Measurements from ENCODE around the gene SRPX.

SRPX gene

GRCh38 chrX:38116706-38117105, 104.0 kb downstream of the SRPX start:
- no peak for TF ChIP-seq CTCF (IDR thresholded peaks at IDR 0.05; ENCODE audit: low read depth, low read length)
- H3K4me3 ChIP-seq (ENCODE audit: low read depth, low read length) = no peak overlapping the region

- no peak overlapping the region for H3K4me3 ChIP-seq (ENCODE audit: low read depth, low read length)
- no peak for TF ChIP-seq CTCF (IDR thresholded peaks at IDR 0.05; ENCODE audit: low read depth, low read length)
Observed at GRCh38 chrX:38112566-38112965, 108.1 kb downstream of the SRPX start.

- H3K4me3 ChIP-seq (ENCODE audit: low read depth, low read length) = no peak overlapping the region
Observed at GRCh38 chrX:38111196-38111595, 109.5 kb downstream of the SRPX start.

GRCh38 chrX:38110231-38110630, 110.4 kb downstream of the SRPX start:
- no peak for TF ChIP-seq CTCF (IDR thresholded peaks at IDR 0.05; ENCODE audit: low read depth, low read length)
- no peak overlapping the region for H3K4me3 ChIP-seq (ENCODE audit: low read depth, low read length)

More at GRCh38 chrX:38111196-38111595, 109.5 kb downstream of the SRPX start:
- no peak for TF ChIP-seq CTCF (IDR thresholded peaks at IDR 0.05; ENCODE audit: low read depth, low read length)

GRCh38 chrX:38109042-38109898, 111.4 kb downstream of the SRPX start:
- no peak for TF ChIP-seq CTCF (IDR thresholded peaks at IDR 0.05; ENCODE audit: low read depth, low read length)

GRCh38 chrX:38108364-38108763, 112.3 kb downstream of the SRPX start:
- TF ChIP-seq CTCF (IDR thresholded peaks at IDR 0.05; ENCODE audit: low read depth, low read length) = no peak
- H3K4me3 ChIP-seq (ENCODE audit: low read depth, low read length) = no peak overlapping the region

More at GRCh38 chrX:38109042-38109898, 111.4 kb downstream of the SRPX start:
- no peak overlapping the region for H3K4me3 ChIP-seq (ENCODE audit: low read depth, low read length)

- no peak overlapping the region for H3K4me3 ChIP-seq (ENCODE audit: low read depth, low read length)
- TF ChIP-seq CTCF (IDR thresholded peaks at IDR 0.05; ENCODE audit: low read depth, low read length) = no peak
Observed at GRCh38 chrX:38106991-38107655, 113.5 kb downstream of the SRPX start.
